Activated naive CD4-positive, alpha-beta T cell treated with anti-CD3 and anti-CD28 coated beads, Interleukin-2, amount 50 U/mL, for 72 hours (primary cell): Measurements from ENCODE around the gene ZNF771. TPM values are rescaled to one million over a fixed set of nuclear protein-coding genes. Genes with fewer than 3 reads are reported as not detected.

Source experiments
- ATAC-seq, 2 donors: fragments of 150-1000 bp; cut with Tn5 transposase; 2 replicates each; pipeline ENCODE4 v1.10.0; 2021; ENCODE audit warnings: mild to moderate bottlenecking in 2 of 2, moderate library complexity in 2 of 2
- DNase-seq, 2 donors: peaks; one replicate each; pipeline ENCODE4 v3.0.0; 2021 to 2022; ENCODE audit warnings: low spot score in 2 of 2
- H3K27ac Mint-ChIP-seq, 2 donors: one replicate each; pipeline ENCODE4 v1.8.0; 2022; ENCODE audit warnings: mild to moderate bottlenecking in 2 of 2, mixed read lengths in 2 of 2
- H3K36me3 Mint-ChIP-seq, 2 donors: one replicate each; pipeline ENCODE4 v1.8.0; 2022; ENCODE audit warnings: mixed read lengths in 2 of 2
- H3K9me3 Mint-ChIP-seq, 2 donors: one replicate each; pipeline ENCODE4 v1.8.0; 2022; ENCODE audit warnings: mixed read lengths in 2 of 2
- total RNA-seq, 2 donors: library from RNA; stranded (reverse); gene quantifications; one replicate each; pipeline ENCODE4 v1.2.3, GENCODE V29; 2022

The ZNF771 gene
- 1 to 10 TPM; 4.4 to 7.9 TPM for total RNA-seq

- H3K9me3 Mint-ChIP-seq: no peaks in the 10 kb centered on the region
- H3K36me3 Mint-ChIP-seq: no peaks in the 10 kb centered on the region
- DNase-seq (peak; percentile 90 to 92), ATAC-seq (peak; percentile 89 to 91)
- H3K27ac Mint-ChIP-seq: peak within 1 kb of the TSS; percentile 86 to 99
Observed at GRCh38 chr16:30407102-30407803, at the start of gene ZNF771. ZNF771 (plus strand) TSS chr16:30407606; CDS start chr16:30408054, 448 bp downstream.

- ATAC-seq: no peak
- H3K36me3 Mint-ChIP-seq: peaks cover 11 to 14% of the 10 kb centered on the region in 2 donors
- H3K27ac Mint-ChIP-seq: peak overlapping the region; percentile 36 to 93
- no peak for DNase-seq
- H3K9me3 Mint-ChIP-seq: no peaks in the 10 kb centered on the region
Observed at GRCh38 chr16:30357715-30358576, 49.5 kb upstream of the ZNF771 start.

- H3K27ac Mint-ChIP-seq: peak overlapping the region in 1 of 2 donors; percentile 35
- peaks cover 11 to 12% of the 10 kb centered on the region in 2 donors for H3K36me3 Mint-ChIP-seq
- DNase-seq (no peak), ATAC-seq (no peak)
- H3K9me3 Mint-ChIP-seq: no peaks in the 10 kb centered on the region
Observed at GRCh38 chr16:30358577-30358936, 48.8 kb upstream of the ZNF771 start.

- ATAC-seq (no peak), DNase-seq (no peak)
- H3K27ac Mint-ChIP-seq: peak overlapping the region in 1 of 2 donors; percentile 44
- no peaks in the 10 kb centered on the region for H3K9me3 Mint-ChIP-seq
- H3K36me3 Mint-ChIP-seq: peaks cover 5 to 11% of the 10 kb centered on the region in 2 donors
Observed at GRCh38 chr16:30358990-30359870, 48.2 kb upstream of the ZNF771 start.

- ATAC-seq: no peak
- no peak for DNase-seq
- peaks cover 2 to 11% of the 10 kb centered on the region in 2 donors for H3K36me3 Mint-ChIP-seq
- H3K9me3 Mint-ChIP-seq: no peaks in the 10 kb centered on the region
- peak overlapping the region; percentile 44 to 93 for H3K27ac Mint-ChIP-seq
Observed at GRCh38 chr16:30359871-30360170, 47.6 kb upstream of the ZNF771 start.

GRCh38 chr16:30361180-30361579 is 46.2 kb upstream of the ZNF771 start:
- H3K27ac Mint-ChIP-seq: peak overlapping the region; percentile 50 to 52
- H3K9me3 Mint-ChIP-seq: no peaks in the 10 kb centered on the region
- no peak for ATAC-seq
- peaks cover 6 to 12% of the 10 kb centered on the region in 2 donors for H3K36me3 Mint-ChIP-seq
- no peak for DNase-seq

- Mint-ChIP-seq H3K36me3 (peaks cover 22 to 29% of the 10 kb centered on the region in 2 donors), H3K27ac (no peak overlapping the region), H3K9me3 (no peaks in the 10 kb centered on the region)
- DNase-seq (no peak), ATAC-seq (no peak)
Observed at GRCh38 chr16:30365200-30365599, 42.2 kb upstream of the ZNF771 start.

- DNase-seq (no peak), ATAC-seq (no peak)
- no peak overlapping the region for H3K27ac Mint-ChIP-seq
- no peaks in the 10 kb centered on the region for H3K9me3 Mint-ChIP-seq
- H3K36me3 Mint-ChIP-seq: peaks cover 22 to 29% of the 10 kb centered on the region in 2 donors
Observed at GRCh38 chr16:30366511-30366910, 40.9 kb upstream of the ZNF771 start.

GRCh38 chr16:30367349-30368009 is 39.9 kb upstream of the ZNF771 start:
- Mint-ChIP-seq H3K36me3 (peaks cover 17 to 29% of the 10 kb centered on the region in 2 donors), H3K27ac (peak overlapping the region; percentile 65 to 84), H3K9me3 (no peaks in the 10 kb centered on the region)
- DNase-seq: no peak
- ATAC-seq: no peak

GRCh38 chr16:30368122-30368791 is 39.1 kb upstream of the ZNF771 start:
- no peaks in the 10 kb centered on the region for H3K9me3 Mint-ChIP-seq
- ATAC-seq: no peak
- peaks cover 16 to 29% of the 10 kb centered on the region in 2 donors for H3K36me3 Mint-ChIP-seq
- peak overlapping the region; percentile 65 to 84 for H3K27ac Mint-ChIP-seq
- no peak for DNase-seq

GRCh38 chr16:30368792-30369090 is 38.7 kb upstream of the ZNF771 start:
- no peaks in the 10 kb centered on the region for H3K9me3 Mint-ChIP-seq
- no peak for ATAC-seq
- DNase-seq: peak in 1 of 2 donors; percentile 52
- peak overlapping the region; percentile 65 to 84 for H3K27ac Mint-ChIP-seq
- H3K36me3 Mint-ChIP-seq: peaks cover 16 to 29% of the 10 kb centered on the region in 2 donors

GRCh38 chr16:30369091-30369937 is 38.1 kb upstream of the ZNF771 start:
- DNase-seq (peak in 1 of 2 donors; percentile 67), ATAC-seq (no peak)
- peaks cover 16 to 29% of the 10 kb centered on the region in 2 donors for H3K36me3 Mint-ChIP-seq
- peak overlapping the region; percentile 65 to 84 for H3K27ac Mint-ChIP-seq
- H3K9me3 Mint-ChIP-seq: no peaks in the 10 kb centered on the region

- peaks cover 16 to 24% of the 10 kb centered on the region in 2 donors for H3K36me3 Mint-ChIP-seq
- no peak for ATAC-seq
- no peaks in the 10 kb centered on the region for H3K9me3 Mint-ChIP-seq
- peak overlapping the region in 1 of 2 donors; percentile 88 for H3K27ac Mint-ChIP-seq
- no peak for DNase-seq
Observed at GRCh38 chr16:30369938-30370455, 37.4 kb upstream of the ZNF771 start.

- peak; percentile 97 to 100 for DNase-seq
- ATAC-seq: peak; percentile 86
Observed at GRCh38 chr16:30370456-30371247, 36.8 kb upstream of the ZNF771 start, which contains the start of gene TBC1D10B. TBC1D10B (minus strand) TSS chr16:30370494; CDS start chr16:30370183, 311 bp downstream.

More at GRCh38 chr16:30370456-30371247, 36.8 kb upstream of the ZNF771 start, which contains the start of gene TBC1D10B:
- H3K27ac Mint-ChIP-seq: peak within 1 kb of the TSS; percentile 88 to 96
- H3K36me3 Mint-ChIP-seq: peaks cover 16 to 18% of the 10 kb centered on the region in 2 donors
- no peaks in the 10 kb centered on the region for H3K9me3 Mint-ChIP-seq
